Fibroblast of villous mesenchyme (primary cell): ENCODE results near the gene NDST3. TPM values are rescaled to one million over a fixed set of nuclear protein-coding genes. Genes with fewer than 3 reads are reported as not detected.

ENCODE experiments used
- DNase-seq: peaks from one replicate; pipeline ENCODE4 v3.0.0-alpha.2; 2010; ENCODE audit warnings: low read depth
- H3K4me3 ChIP-seq: 2 replicates; pipeline ENCODE4 v1.5.1; 2011; ENCODE audit warnings: low read depth, mild to moderate bottlenecking, low read length
- total RNA-seq: library from RNA; depleted of rRNA; stranded (reverse); fragments of >200 nt; gene quantifications from 2 replicates; pipeline ENCODE4 v1.2.3, GENCODE V29; 2012
- TF ChIP-seq, protein P1 (sequence below): IDR thresholded peaks from 2 replicates; pipeline ENCODE4 v1.5.1; 2012; ENCODE audit warnings: low read depth, mild to moderate bottlenecking, low read length; ENCODE audit not compliant: insufficient read depth

Gene NDST3
- total RNA-seq, 1 donor, result under 0.01 TPM

DNA sequence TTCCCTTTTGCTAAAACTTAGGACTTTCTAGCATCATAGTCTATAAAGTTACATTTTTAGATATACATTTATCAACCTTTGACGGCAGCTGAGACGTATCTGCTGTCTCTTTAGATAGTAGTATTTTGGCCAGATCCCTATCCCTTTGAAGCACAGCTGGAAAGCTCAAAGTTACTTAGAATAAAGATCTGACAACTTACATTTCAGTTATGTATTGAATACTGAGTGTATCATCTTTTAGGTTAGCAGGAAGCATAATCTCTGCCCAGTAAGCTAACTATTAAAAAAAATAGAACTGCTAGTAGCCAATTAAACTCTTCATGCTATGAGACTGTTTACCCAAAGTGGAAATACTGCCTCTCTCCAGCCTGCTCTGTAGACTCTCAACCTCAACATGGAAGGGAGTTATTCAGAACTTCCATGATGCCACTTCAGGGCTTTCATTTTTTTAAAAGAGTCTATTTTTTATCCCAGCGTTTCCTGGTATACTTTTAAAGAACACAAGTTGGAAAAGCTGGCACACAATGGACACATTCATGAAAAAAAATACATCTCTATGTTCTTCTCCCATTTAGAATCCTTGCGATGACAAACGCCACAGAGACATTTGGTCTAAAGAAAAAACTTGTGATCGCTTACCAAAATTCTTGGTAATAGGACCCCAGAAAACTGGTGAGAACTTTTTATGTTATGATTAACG, 192.2 kb downstream of the NDST3 start:
- no peak for DNase-seq
- TF ChIP-seq, protein P1, sequence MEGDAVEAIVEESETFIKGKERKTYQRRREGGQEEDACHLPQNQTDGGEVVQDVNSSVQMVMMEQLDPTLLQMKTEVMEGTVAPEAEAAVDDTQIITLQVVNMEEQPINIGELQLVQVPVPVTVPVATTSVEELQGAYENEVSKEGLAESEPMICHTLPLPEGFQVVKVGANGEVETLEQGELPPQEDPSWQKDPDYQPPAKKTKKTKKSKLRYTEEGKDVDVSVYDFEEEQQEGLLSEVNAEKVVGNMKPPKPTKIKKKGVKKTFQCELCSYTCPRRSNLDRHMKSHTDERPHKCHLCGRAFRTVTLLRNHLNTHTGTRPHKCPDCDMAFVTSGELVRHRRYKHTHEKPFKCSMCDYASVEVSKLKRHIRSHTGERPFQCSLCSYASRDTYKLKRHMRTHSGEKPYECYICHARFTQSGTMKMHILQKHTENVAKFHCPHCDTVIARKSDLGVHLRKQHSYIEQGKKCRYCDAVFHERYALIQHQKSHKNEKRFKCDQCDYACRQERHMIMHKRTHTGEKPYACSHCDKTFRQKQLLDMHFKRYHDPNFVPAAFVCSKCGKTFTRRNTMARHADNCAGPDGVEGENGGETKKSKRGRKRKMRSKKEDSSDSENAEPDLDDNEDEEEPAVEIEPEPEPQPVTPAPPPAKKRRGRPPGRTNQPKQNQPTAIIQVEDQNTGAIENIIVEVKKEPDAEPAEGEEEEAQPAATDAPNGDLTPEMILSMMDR, result no peak
- no peak overlapping the region for H3K4me3 ChIP-seq

DNA sequence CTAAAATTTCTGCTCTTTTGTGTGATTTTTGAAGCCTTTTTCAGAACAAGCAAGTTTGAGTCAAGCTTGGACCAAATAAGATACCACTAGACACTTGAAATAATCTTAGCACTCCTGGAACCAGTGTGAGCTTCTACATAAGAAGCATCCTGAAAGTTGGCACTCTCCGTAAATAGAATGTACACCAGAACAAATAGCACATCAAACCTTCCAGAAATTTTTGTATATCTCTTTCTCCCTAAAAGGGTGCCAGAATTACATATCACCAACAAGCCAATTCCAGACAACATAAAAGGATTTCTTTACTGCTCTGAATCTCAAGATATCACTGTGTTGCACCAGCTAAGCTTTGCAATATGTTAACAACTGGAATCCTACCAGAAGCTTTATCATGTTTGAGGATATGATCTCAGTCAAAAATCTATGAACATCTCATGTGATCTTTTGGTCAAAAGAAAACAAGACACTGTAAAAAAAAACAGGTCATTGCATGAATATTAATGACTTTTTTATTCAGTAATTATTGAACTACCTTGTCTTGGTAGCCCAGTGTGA, 201.4 kb downstream of the NDST3 start:
- no peak for DNase-seq
- TF ChIP-seq, protein P1, result no peak
- H3K4me3 ChIP-seq, result no peak overlapping the region

DNA sequence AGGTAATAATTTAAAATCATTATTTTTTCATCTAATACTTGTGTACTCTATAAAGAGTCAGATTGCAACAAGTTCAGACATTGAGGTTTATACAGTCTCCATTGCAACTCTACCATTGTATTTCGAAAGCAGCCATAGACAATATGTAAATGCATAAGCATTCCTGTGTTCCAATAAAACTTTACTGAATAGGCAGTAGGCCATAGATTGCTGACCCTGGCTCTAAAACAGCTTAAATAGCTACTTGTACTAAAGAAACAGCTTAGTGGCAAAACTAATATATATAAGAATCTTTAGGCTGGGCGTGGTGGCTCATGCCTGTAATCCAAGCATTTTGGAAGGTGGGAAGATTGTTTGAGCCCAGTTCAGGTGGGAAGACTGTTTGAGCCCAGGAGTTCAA, 203.2 kb downstream of the NDST3 start:
- TF ChIP-seq, protein P1, result no peak
- H3K4me3 ChIP-seq, result no peak overlapping the region

DNA sequence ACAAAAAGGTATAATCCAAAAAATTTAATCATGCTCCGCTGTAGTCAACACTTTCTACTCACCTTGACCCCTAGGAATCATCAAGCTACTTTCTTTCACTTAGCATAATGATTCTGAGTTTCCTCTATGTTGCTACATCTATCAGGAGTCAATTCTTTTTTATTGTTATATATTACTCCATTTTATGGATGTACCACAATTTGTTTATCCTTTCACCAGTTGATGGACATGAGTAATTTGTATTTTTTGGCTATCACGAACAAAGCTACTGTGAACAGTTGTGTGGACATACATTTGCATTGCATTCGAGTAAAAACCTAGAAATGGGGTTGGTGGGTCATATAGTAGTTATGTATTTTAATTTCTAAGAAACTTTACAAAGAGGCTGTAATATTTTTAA, 215.6 kb downstream of the NDST3 start:
- no peak overlapping the region for H3K4me3 ChIP-seq
- no peak for DNase-seq
- TF ChIP-seq, protein P1, result no peak

More for the DNA sequence above, 203.2 kb downstream of the NDST3 start:
- DNase-seq, result no peak

DNA sequence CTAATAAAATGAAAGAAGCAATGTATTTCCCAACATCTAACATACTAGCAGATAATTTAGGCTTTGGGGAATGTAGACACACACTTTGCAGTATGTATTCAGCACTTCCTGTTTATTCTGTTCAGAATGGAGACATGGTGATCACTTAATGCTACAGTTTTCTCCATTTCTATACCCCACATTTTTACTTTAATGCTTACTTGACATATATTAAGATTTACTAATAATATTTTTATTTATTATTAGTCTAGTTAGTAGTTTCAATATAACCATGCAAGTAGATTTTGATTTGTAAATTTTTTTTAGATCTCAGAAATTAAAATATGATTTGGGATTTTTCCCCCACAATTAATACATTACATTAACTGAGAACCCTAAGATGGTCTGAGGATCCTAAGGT, 220.1 kb downstream of the NDST3 start:
- peak; percentile 10 for DNase-seq
- TF ChIP-seq, protein P1, result no peak
- H3K4me3 ChIP-seq, result no peak overlapping the region

DNA sequence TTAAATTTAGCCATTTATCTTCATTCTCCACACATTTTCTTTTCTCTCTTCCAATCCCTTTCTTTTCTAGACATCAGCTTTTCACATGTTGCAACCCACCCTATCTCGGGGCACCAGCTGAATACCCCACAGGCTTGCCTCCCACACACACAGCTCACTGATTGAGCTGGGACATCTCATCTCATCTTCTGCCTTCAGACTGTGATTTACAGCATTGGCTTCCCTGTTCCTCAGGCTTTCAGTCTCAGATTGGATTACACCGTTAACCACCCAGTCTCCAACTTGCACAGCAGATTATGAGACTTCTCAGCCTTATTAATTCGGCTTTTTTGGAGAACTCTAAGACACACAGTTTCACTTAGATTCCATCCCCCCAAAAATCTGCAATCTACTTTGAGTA, 224.8 kb downstream of the NDST3 start:
- no peak overlapping the region for H3K4me3 ChIP-seq
- DNase-seq, result no peak
- TF ChIP-seq, protein P1, result no peak
